Activated naive CD8-positive, alpha-beta T cell (primary cell): ENCODE data around the gene GSTP1.
A peak's percentile ranks its signal among the peaks of the same experiment; 100 is the strongest.
"Not testable (repeated sequence)": the region's sequence is repeated elsewhere in the genome, so short reads cannot be mapped to it uniquely, and the experiment has no call there.

Experiments used
- H3K27ac Mint-ChIP-seq: one replicate; pipeline ENCODE4 v1.8.0; 2021; ENCODE audit warnings: mixed read lengths
- H3K27me3 Mint-ChIP-seq: one replicate; pipeline ENCODE4 v1.8.0; 2021; ENCODE audit warnings: mixed read lengths
- H3K36me3 Mint-ChIP-seq: one replicate; pipeline ENCODE4 v1.8.0; 2021; ENCODE audit warnings: mixed read lengths
- H3K4me1 Mint-ChIP-seq: one replicate; pipeline ENCODE4 v1.8.0; 2021; ENCODE audit warnings: low read depth, mixed read lengths
- H3K4me3 Mint-ChIP-seq: one replicate; pipeline ENCODE4 v1.8.0; 2021; ENCODE audit warnings: mild to moderate bottlenecking, mixed read lengths
- H3K9me3 Mint-ChIP-seq: one replicate; pipeline ENCODE4 v1.8.0; 2021; ENCODE audit warnings: low read depth, mixed read lengths

Gene GSTP1

DNA sequence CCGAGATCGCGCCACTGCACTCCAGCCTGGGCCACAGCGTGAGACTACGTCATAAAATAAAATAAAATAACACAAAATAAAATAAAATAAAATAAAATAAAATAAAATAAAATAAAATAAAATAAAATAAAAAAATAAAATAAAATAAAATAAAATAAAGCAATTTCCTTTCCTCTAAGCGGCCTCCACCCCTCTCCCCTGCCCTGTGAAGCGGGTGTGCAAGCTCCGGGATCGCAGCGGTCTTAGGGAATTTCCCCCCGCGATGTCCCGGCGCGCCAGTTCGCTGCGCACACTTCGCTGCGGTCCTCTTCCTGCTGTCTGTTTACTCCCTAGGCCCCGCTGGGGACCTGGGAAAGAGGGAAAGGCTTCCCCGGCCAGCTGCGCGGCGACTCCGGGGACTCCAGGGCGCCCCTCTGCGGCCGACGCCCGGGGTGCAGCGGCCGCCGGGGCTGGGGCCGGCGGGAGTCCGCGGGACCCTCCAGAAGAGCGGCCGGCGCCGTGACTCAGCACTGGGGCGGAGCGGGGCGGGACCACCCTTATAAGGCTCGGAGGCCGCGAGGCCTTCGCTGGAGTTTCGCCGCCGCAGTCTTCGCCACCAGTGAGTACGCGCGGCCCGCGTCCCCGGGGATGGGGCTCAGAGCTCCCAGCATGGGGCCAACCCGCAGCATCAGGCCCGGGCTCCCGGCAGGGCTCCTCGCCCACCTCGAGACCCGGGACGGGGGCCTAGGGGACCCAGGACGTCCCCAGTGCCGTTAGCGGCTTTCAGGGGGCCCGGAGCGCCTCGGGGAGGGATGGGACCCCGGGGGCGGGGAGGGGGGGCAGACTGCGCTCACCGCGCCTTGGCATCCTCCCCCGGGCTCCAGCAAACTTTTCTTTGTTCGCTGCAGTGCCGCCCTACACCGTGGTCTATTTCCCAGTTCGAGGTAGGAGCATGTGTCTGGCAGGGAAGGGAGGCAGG is at the start of gene GSTP1:
Gene GSTP1, plus strand, starts transcription at position 566 of the 958 bp plus-strand sequence. Its CDS starts 32 bp downstream, at position 598.
- no peaks in the 10 kb centered on the region for H3K9me3 Mint-ChIP-seq
- peak within 1 kb of the TSS; percentile 91 for H3K4me3 Mint-ChIP-seq
- peak within 1 kb of the TSS; percentile 84 for H3K27ac Mint-ChIP-seq
- H3K36me3 Mint-ChIP-seq = peaks cover 10% of the 10 kb centered on the region
- peaks cover 57% of the 10 kb centered on the region for H3K4me1 Mint-ChIP-seq
- peaks cover 2% of the 10 kb centered on the region for H3K27me3 Mint-ChIP-seq

DNA sequence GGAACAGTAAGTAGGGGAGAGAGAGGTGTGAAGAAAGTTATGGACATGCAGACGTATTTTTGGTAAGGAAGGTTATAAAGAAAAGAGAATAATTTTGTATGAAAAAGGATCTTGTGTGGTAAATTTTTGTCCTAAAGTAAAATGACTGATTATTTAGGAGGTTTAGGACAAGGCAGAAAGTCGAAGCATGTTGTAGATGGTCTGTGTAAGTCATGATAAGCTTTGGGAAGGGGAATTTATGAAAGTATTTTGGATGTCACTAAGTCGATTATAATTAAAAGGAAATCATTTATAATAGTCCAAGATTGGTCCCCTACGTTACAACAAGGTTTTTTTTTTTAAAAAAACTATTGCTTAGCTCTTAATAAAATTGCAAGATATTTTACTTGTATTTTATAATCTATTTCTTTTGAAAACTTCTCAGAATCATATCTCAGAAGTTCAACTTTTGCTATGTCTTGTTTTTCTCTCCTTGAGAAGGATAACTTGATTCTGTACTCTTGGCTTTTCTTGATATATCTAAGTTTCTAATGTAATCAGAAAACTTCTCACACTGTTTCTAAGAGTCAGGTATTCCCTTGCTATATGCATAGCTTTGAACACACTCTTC is 49.4 kb upstream of the GSTP1 start:
- H3K4me3 Mint-ChIP-seq = no peak overlapping the region
- H3K27me3 Mint-ChIP-seq = peaks cover 1% of the 10 kb centered on the region
- H3K36me3 Mint-ChIP-seq = peaks cover 3% of the 10 kb centered on the region
- H3K9me3 Mint-ChIP-seq = peaks cover 6% of the 10 kb centered on the region
- no peak overlapping the region for H3K27ac Mint-ChIP-seq
- no peaks in the 10 kb centered on the region for H3K4me1 Mint-ChIP-seq

DNA sequence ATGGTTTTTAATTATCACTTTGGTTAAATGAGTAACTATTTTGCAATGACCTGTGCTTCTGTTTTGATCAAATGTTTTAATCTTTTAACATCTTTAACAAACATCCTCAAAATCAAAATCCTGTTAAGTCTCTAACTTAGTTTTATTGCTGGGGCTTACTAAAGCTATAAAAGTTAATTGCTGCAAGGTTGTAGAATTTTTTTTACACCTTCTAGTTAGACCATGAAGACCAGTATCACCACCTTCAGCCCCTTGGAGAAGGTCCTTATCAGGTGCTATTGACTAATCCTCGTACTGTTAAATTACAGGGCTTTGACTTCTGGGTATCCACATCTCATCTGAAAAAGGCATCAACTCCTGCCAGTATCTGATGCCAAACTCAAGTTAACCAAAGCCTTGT is 48.1 kb upstream of the GSTP1 start:
- Mint-ChIP-seq H3K4me1 (no peaks in the 10 kb centered on the region), H3K27me3 (peaks cover 1% of the 10 kb centered on the region), H3K4me3 (no peak overlapping the region)

DNA sequence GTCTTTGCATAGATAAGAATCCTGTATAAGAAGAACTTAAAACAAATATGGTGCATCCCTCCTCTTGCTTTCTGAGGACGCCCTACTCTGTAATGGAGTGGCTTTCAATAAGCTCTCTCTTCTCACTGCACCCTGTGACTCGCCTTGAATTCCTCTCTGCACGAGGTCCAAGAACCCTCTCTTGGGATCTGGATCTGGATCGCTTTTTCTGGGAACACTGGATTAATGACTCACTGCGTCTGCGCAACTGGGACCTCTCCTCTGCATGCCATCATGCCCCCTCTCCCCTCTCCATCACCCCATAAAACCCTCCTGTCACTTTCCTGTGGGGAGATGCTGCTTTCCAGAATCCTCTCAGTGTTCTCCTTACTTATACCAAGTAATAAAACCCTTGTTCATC is 45.3 kb upstream of the GSTP1 start:
- peaks cover 3% of the 10 kb centered on the region for H3K36me3 Mint-ChIP-seq
- no peak overlapping the region for H3K4me3 Mint-ChIP-seq
- peaks cover 1% of the 10 kb centered on the region for H3K27me3 Mint-ChIP-seq
- peaks cover 6% of the 10 kb centered on the region for H3K9me3 Mint-ChIP-seq
- no peak overlapping the region for H3K27ac Mint-ChIP-seq
- no peaks in the 10 kb centered on the region for H3K4me1 Mint-ChIP-seq

More for the DNA sequence above, 48.1 kb upstream of the GSTP1 start:
- H3K36me3 Mint-ChIP-seq = peaks cover 3% of the 10 kb centered on the region
- peaks cover 6% of the 10 kb centered on the region for H3K9me3 Mint-ChIP-seq
- H3K27ac Mint-ChIP-seq = no peak overlapping the region

DNA sequence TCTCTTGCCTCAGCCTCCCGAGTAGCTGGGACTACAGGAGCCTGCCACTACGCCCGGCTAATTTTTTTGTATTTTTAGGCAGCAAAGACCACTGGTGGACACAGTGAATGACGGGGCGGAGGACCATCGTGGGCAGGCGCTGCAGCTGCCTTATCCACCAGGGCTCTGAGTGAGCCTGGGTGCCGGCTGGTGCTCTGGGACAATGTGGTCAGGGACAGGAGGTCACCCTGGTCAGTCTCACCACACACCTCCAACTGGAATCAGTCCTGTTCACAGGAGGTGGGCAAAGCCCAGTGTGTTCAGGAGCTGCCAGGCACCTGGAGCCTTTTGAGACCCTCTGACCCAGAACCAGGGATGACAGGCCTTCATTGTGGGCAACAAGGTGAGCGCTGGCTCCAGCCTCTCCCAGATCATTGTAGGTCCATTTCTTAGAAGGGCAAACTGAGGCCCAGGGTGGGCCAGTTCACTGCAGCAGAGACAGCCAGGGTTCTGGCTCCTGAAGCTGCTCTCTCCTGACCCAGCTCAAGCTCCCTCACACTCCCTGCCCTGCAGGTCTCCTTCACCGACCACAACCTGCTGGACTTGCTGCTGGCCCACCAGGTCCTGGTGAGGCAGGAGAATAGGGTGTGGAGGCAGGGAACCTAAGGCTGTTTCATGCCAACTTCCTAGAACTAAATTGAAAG is 44.6 kb upstream of the GSTP1 start:
- Mint-ChIP-seq H3K9me3 (peaks cover 3% of the 10 kb centered on the region), H3K27me3 (peaks cover 1% of the 10 kb centered on the region), H3K4me1 (no peaks in the 10 kb centered on the region), H3K27ac (no peak overlapping the region), H3K36me3 (peaks cover under 1% of the 10 kb centered on the region), H3K4me3 (no peak overlapping the region)

DNA sequence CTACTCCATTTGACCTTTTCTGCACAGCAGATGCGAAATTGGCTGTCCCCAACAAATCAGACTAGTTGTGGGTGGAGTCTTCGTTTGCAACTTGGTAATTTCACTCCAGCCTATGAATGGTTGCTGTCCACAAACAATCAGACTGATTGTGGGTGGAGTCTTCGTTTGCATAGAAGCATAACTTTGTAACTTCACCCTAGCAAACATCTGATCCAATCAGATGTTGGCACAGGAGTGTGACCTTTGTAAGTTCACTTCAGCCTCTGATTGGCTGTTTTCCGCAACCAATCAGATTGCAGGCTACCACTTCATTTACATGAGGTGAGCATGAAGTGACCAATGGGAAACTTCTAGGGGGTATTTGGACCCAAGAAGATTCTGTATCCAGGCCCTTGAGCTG is 44.1 kb upstream of the GSTP1 start:
- Mint-ChIP-seq H3K27ac (no peak overlapping the region), H3K4me3 (no peak overlapping the region), H3K4me1 (no peaks in the 10 kb centered on the region), H3K27me3 (no peaks in the 10 kb centered on the region), H3K9me3 (no peaks in the 10 kb centered on the region), H3K36me3 (no peaks in the 10 kb centered on the region)

DNA sequence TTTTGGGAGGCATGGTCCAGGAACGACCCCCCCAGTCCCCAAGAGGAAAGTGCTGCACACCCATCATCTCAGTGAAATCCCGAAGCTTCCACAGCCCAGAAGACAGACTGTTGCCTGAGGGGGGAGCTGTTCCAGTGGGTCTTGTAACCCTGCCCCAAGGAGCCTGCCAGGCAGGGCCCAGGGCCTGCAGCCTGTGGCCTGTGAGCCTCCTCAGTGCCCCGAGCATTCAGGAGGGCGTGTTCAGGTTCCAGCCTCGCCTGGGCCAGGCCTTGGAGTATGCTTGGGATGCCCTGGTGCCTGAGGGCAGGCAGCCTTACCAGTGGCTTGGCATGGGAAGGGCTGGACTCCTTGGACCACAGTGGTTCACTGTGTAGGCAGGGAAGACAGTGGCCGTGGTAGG is 42.4 kb upstream of the GSTP1 start:
- no peak overlapping the region for H3K4me3 Mint-ChIP-seq
- H3K4me1 Mint-ChIP-seq = no peaks in the 10 kb centered on the region
- no peaks in the 10 kb centered on the region for H3K36me3 Mint-ChIP-seq

DNA sequence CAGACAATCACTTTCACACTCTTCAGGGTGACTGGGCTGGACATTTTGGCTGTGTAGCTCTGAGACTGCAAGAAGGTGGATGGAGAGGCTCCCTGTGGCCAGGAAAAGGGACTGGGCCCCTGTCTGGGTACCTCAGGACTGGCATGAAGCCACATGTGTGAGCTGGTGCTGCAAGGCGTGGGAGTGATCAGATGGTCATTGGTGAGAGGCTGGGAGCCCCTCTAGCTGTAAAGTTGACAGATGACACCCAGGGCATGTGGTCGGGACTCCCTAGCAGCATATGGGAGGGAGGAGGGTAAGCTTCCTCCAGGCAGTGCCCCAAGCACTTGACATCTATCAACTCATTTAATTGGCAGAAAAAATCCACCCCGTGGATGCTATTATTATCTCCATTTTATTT is 41.4 kb upstream of the GSTP1 start:
- Mint-ChIP-seq H3K9me3 (no peaks in the 10 kb centered on the region), H3K27me3 (no peaks in the 10 kb centered on the region), H3K27ac (no peak overlapping the region), H3K36me3 (no peaks in the 10 kb centered on the region), H3K4me1 (no peaks in the 10 kb centered on the region), H3K4me3 (no peak overlapping the region)

More for the DNA sequence above, 42.4 kb upstream of the GSTP1 start:
- Mint-ChIP-seq H3K27me3 (no peaks in the 10 kb centered on the region), H3K9me3 (no peaks in the 10 kb centered on the region), H3K27ac (no peak overlapping the region)

DNA sequence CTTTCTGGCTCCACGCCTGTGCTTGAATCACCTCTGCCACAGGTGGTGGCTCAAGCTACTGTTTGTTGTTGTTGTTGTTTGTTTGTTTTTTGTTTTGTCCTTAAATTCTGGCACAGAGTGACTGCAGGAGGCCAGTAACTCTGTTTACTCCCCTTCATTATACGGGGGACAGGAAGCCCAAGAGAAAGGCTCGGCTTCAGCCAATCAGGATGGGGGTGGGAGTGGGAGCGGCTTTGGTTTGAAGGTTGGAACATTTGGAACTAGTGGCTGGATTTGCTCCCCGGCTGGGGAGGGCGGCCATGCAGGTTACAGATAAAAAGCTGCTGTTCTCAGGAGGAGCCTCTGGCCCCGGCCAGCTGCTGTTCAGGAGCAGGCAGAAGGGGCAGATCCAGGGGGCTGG is 40.6 kb upstream of the GSTP1 start:
- Mint-ChIP-seq H3K9me3 (no peaks in the 10 kb centered on the region), H3K4me1 (no peaks in the 10 kb centered on the region), H3K27ac (no peak overlapping the region)

DNA sequence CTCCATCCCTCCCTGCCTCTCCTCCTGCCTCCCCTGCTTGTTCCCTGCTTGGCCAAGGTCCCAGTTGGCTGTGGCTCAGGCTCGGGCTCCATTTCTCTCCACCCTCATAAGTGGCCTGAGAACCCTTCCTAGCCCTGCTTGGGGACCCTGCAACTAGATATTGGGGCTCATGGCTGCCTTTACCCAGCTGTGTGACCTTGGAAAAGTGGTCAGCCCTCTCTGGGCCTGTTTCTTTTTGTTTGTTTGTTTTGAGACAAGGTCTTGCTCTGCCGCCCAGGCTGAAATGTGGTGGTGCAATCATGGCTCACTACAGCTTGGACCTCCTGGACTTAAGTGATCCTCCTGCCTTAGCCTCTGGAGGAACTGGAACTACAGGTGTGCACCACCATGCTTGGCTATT is 40.0 kb upstream of the GSTP1 start:
- no peaks in the 10 kb centered on the region for H3K36me3 Mint-ChIP-seq
- H3K27me3 Mint-ChIP-seq = no peaks in the 10 kb centered on the region
- H3K27ac Mint-ChIP-seq = no peak overlapping the region
- no peaks in the 10 kb centered on the region for H3K9me3 Mint-ChIP-seq
- no peaks in the 10 kb centered on the region for H3K4me1 Mint-ChIP-seq
- no peak overlapping the region for H3K4me3 Mint-ChIP-seq

More for the DNA sequence above, 40.6 kb upstream of the GSTP1 start:
- Mint-ChIP-seq H3K36me3 (no peaks in the 10 kb centered on the region), H3K4me3 (no peak overlapping the region), H3K27me3 (no peaks in the 10 kb centered on the region)

DNA sequence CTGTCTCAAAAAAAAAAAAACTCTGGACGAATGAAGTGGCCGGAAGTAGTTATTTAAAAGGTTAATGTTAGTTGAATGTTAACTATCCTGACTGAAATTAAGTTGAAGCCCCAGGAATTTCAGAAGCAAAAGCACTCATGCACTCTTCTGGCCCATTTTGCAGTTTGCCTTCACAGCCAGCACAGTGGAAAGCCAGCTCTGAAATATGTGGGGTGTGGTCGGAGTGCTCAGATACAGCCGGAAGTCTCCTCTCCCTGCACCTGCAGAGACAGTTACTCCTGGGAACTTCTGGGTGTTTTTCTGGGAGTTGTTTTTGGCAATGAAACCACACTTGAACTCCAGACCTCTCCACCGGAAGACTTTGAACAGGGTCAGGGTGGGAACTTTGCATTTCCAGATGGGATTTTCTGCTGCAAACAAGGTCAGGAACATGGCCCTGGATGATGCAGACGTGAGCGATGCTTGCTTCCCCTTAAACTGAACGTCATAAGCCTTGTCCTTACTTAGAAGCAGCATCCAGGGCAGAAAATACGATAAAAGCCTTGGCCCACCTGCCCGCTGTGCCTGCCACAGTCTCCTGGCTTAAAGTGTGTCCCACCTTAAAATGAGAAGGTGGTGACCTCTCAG is 38.9 kb upstream of the GSTP1 start:
- Mint-ChIP-seq H3K27ac (no peak overlapping the region), H3K9me3 (no peaks in the 10 kb centered on the region), H3K4me1 (no peaks in the 10 kb centered on the region), H3K36me3 (no peaks in the 10 kb centered on the region), H3K27me3 (no peaks in the 10 kb centered on the region), H3K4me3 (no peak overlapping the region)

DNA sequence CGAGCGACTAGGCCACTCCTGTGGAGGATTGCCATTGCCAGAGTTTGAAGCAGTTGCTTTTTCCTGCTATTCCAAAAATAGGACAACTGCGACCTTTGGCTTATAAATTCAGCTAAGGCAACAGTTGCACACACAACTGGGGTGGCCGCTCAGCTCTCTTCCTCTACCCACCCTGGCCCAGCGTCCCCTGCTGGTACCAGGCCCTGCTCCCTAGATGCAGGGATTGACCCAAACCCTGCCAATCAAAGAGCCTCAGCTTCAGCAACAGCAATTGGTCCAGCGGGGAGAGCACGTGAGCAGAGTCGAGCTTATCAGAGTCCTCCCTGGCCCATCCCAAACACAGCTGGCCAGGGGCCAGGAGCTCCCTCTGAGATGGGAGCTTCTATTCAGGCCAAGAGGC is 38.3 kb upstream of the GSTP1 start:
- Mint-ChIP-seq H3K4me3 (no peak overlapping the region), H3K27me3 (no peaks in the 10 kb centered on the region), H3K27ac (no peak overlapping the region), H3K9me3 (no peaks in the 10 kb centered on the region), H3K36me3 (no peaks in the 10 kb centered on the region), H3K4me1 (no peaks in the 10 kb centered on the region)

DNA sequence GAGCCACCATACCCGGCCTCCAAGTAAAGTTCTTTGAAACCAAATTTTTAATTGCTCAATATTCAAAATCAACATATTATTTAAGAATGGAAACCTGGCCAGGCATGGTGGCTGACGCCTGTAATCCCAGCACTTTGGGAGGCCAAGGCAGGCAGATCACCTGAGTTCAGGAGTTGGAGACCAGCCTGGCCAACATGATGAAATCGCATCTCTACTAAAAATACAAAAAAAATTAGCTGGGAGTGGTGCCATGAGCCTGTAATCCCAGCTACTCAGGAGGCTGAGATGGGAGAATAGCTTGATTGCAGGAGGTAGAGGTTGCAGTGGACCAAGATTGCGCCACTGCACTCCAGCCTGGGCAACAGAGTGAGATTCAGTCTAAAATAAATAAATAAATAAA is 35.5 kb upstream of the GSTP1 start:
- not testable (repeated sequence) for H3K9me3 Mint-ChIP-seq, H3K36me3 Mint-ChIP-seq, H3K27ac Mint-ChIP-seq, H3K27me3 Mint-ChIP-seq, H3K4me3 Mint-ChIP-seq, H3K4me1 Mint-ChIP-seq

DNA sequence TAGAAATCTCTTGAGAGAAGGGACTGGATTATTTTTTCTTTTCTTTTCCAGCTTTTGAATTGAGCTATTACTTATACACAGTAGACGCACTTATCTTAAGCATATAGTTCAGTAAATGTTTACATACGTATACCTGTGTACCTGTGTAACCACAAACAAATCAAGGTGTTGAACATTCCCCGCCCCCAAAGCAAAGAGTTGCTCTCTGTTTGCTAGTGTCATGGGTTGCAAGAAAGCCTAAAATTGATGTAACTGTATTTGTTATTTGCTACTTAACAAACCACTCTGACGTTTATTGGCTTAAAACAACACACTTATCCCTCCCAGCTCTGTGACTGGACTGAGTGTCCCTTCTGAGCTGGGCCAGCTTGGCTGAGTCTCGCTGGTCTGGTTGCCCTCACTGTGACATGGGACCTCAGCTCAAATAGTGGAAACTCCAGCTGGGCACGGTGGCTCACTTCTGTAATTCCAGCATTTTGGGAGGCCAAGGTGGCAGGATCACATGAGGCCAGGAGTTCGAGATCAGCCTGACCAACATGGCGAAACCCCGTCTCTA is 35.0 kb upstream of the GSTP1 start:
- H3K9me3 Mint-ChIP-seq = peaks cover 5% of the 10 kb centered on the region
- H3K27me3 Mint-ChIP-seq = no peaks in the 10 kb centered on the region
- no peaks in the 10 kb centered on the region for H3K4me1 Mint-ChIP-seq
- H3K27ac Mint-ChIP-seq = no peak overlapping the region
- no peaks in the 10 kb centered on the region for H3K36me3 Mint-ChIP-seq
- H3K4me3 Mint-ChIP-seq = no peak overlapping the region
